COLO829 (cell line): ENCODE results near the gene PPHLN1.
"Not testable (repeated sequence)": the region's sequence is repeated elsewhere in the genome, so short reads cannot be mapped to it uniquely, and the experiment has no call there.

Experiments
- DNase-seq: peaks from one replicate; pipeline ENCODE4 v3.0.0; 2012; ENCODE audit warnings: low spot score

Gene PPHLN1

DNA sequence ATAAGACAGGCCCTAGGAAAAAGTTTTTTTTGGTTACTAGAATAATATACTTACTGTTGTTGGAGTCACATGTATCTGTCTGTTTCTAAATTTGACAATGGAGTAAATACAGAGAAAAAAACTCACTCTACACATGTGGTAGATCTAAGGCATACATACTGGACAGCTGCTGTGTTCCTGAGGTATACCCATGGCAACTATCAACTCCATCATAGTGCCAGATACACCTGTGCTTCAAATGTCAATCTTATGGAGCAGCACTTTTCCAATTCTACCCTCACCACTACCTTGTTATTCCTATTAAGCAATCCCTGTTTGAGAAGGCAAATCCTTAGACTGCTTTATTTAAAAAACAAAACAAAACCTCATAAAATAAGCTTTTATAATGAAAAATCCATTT lies 3.4 kb upstream of the PPHLN1 start:
- no peak for DNase-seq

DNA sequence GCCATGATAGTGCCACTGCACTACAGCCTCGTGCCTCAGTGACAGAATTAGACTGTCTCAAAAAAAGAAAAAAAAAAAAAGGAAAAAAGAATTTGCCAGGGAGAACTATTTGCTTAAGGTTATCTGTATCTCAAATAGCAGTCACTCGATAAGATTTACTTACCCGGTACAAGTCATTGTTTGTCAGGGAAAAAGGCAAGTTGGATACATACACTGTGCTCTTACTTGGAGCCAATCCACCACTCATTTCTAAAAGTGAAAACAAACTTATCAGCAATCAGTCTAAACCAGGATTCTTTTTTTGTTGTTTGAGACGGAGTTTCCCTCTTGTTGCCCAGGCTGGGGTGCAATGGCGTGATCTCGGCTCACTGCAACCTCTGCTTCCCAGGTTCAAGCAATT lies 2.1 kb upstream of the PPHLN1 start:
- no peak for DNase-seq

DNA sequence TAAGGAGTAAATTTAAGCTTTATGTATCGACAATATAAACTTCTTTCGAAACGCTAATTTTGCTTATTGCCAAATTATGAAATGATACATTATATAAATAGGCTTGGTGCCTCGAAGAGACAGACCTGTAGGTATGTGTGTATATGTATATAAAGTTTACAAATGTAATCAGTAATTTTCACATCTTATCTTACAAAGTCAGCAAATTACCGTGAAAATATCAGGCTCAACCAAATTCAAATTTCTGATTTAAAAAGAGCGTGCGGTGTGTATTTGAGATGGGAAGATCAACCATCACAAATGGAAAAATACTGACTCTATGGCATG lies 678 bp upstream of the PPHLN1 start:
- no peak for DNase-seq

DNA sequence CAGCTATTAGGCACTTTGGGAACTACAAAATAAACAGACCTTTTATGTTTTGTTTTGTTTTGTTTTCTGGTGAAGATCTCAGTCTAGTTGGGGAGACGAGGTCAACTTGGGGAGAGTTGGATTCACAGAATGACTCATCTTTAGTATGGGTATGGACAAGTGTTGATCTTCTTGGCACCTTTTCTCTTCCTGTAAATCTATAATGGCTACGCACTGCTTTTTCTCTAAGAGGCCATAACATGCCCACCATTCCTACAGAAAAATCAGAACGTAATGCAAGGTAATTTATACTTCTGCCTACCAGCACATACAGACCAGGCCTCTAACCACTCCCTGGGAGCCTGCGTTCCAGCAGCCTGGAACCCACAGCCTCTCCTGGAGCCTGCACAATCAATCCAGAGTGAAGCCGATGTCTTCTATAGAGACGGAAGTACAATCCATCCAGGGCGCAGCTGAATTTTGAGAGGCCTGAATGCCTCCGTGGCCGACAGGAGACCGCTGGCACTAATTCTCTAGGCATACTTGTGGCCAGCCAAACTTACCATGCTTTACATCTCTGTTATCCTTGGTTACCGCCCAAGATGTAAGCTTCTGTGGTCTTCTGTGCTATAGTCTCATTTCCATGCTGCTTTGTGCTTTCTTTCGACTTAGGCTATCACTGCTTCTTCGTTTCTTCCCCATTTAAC lies 717 bp downstream of the PPHLN1 start:
- DNase-seq = no peak

DNA sequence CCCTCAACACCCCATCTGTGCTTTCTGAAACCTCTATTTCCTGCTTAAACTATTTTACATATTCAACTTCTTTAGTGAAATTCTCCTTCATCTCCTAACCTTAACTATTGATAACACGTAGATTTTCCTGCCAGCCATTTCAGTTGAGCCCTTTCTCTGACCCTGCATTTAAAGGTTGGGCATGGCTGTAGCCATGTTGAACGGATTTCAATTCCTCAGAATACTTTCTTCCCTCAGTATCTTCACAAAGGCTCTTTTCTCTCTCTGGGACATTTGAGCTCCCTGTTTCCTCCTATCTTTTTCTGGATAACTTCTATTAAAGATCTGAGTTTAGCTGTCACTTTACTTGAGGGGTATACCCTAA lies 1.2 kb downstream of the PPHLN1 start:
- DNase-seq = no peak

DNA sequence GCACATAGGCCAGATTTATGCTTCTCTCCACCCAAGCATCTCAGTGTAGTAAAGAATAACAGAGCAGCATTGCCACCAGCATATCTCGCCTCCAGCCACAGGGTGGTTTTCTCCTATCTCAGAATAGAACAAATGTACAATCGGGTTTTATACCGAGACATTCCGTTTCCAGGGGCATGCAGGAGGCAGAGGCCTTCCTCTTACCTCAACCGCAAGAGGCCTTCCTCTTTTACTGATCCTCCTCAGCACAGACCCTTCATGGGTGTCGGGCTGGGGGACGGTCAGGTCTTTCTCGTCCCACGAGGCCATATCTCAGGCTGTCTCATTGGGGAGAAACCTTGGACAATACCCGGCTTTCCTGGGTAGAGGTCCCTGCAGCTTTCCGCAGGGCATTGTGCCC lies 4.1 kb downstream of the PPHLN1 start:
- DNase-seq = not testable (repeated sequence)

DNA sequence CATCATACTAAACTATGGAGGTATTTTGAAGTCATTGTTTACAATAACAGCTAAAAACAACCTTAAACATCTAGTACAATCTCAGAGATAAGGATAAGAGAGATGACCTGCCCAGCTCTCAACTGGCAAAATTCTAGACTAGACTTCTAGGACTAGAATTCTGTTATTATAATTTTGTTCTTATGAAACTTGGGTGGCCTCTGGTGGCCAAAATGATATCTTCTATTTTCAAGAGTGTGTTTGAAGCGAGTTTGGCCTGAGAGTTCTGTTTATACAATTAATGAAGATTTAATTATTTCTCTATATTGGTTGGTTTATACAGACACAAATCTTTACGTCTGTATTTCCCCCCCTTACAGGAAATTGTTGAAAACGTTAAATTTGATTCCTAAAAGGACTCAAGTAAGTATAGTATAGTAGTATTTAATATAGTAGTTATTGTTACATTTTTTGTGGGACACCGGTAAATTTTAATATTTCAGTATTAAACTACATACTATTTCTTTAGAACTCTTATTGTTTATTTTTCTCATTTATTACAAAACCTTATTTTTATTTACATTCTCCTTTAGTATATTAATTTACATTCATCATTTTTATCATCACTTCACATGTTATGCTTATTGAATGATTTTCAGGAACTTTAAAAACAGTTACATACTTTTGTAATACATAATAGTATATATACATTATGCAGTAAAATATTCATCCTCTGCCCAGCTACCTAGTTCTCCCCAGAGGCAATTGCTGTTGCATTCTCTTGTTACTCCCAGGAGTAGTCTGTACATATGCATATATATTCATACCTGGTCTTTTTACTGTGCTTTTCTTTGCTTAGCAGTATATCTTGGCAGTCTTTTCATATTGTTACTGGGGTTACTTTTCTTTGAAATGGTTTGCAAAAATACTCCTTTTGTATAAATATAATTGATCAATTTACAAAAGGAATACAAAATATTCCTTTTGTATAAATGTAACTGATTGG lies 6.6 kb downstream of the PPHLN1 start:
- peak; percentile 56 for DNase-seq

DNA sequence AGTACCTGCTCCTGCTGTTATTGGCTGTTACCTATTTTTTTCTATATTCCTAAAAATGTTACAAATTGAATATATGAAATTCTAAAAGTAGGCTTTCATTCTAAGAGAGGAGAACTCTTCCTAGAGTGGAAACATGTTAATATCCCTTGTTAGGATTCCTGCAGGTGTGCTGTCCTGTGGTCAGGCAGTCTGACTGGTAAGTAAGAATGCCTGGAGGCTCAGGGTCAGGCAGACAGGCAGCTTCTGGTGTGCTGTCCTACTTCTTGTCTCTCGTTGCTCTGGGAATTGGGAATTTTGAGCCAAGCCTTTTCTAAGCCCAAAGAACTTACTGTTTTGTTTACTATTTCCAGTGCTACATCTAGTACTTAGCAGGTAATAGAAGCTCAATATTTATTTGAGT lies 10.3 kb downstream of the PPHLN1 start:
- DNase-seq = no peak

DNA sequence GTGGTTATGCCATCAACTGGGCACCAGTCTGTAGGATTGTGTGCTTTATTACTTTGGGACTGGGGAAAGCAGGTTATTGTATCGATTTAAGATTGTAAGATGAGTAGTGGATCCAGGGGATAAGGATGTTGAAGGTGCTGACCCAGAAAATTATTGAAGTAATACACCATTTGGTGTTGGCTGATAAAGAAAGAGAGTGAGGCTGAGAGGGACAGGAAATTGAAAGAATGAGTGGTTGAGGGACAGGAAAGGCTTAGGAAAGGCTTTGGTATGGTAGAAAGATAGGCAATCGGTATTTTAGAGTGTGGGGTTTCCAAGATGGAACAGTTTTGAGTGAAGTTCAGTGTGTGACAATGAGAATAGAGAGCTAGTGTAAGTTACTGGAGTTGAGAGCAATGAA lies 12.3 kb downstream of the PPHLN1 start:
- no peak for DNase-seq

DNA sequence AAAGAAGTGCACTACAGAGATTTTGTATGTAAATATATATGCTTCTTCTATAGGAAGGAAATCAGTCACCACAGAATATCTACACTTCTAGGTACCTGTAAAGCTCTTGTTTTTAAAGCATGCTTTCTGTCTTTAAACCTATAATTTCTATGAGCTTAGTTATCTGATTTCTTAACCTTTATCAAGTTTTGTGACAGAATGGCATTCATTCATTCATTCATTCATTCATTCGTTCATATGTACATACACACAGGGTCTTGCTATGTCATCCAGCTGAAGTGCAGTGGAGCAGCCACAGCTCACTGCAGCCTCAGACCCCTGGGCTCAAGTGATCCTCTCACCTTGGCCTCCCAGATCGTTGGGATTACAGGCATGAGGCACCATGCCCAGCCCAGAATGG lies 16.1 kb downstream of the PPHLN1 start:
- DNase-seq = no peak

DNA sequence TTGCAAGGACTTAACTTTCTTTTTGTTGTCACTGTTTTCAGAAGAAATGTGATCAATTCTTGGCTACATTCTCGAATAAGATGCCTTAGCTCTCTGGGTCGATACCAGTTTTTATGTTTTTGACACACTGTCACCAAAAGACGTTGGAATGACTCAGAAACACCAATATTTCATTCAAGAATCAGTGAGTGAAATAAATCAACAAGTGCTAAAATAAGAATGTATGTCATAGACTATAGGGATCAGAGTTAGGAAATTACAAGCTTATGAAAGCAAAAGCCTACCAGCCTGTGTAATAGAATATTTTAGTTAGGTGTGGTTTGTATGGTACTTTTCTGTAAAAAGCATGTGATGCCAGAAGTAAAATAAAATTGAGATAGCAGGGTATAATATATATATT lies 17.8 kb downstream of the PPHLN1 start:
- DNase-seq = no peak

DNA sequence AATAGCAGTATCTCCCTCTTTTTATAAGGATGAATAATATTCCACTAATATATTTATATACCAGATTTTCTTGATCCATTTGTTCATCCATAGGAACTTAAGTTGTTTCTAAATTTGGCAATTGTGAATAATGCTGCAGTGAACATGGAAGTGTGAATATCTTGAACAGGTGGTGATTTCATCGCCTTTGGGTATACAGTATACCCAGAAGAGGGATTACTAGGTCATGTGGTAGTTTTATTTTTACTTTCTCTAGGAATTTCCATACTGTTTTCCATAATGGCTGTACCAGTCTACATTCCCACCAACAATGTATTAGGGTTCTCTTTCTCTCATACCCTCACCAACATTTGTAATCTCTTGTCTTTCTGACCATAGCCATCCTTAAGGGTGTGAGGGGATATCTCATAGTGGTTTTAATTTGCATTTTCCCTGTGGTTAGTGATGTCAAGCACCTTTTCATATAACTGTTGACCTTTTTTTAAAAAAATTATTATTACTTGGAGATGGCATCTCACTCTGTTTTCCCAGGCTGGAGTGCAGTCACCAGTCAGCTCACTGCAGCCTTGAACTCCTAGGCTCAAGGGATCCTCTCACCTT lies 20.5 kb downstream of the PPHLN1 start:
- DNase-seq = no peak

DNA sequence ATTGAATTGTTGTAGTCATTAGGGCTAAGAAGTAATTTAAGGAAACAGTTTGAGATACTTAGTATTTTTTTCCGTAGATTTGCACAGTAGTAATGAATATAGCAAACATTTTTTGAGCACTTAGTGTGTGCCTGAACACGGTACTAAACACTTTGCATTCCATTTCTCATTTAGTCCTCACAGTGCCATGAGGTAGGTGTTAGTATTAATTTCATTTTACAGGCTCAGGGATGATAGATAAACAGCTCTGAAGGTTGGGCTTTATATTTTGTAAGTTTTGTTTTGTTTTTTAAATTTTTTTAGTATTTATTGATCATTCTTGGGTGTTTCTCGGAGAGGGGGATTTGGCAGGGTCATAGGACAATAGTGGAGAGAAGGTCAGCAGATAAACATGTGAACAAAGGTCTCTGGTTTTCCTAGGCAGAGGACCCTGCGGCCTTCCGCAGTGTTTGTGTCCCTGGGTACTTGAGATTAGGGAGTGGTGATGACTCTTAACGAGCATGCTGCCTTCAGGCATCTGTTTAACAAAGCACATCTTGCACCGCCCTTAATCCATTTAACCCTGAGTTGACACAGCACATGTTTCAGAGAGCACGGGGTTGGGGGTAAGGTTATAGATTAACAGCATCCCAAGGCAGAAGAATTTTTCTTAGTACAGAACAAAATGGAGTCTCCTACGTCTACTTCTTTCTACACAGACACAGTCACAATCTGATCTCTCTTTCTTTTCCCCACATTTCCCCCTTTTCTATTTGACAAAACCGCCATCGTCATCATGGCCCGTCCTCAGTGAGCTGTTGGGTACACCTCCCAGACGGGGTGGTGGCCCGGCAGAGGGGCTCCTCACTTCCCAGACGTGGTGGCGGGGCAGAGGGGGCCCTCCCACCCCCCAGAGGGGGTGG lies 23.4 kb downstream of the PPHLN1 start:
- not testable (repeated sequence) for DNase-seq

DNA sequence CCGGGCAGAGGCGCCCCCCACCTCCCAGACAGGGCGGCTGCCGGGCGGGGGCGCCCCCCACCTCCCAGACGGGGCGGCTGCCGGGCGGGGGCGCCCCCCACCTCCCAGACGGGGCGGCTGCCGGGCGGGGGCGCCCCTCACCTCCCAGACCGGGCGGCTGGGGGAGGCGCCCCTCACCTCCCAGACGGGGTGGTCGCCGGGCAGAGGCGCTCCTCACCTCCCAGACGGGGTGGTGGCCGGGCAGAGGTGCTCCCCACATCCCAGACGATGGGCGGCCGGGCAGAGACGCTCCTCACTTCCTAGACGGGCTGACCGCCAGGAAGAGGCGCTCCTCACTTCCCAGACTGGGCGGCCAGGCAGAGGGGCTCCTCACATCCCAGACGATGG lies 24.0 kb downstream of the PPHLN1 start:
- not testable (repeated sequence) for DNase-seq

DNA sequence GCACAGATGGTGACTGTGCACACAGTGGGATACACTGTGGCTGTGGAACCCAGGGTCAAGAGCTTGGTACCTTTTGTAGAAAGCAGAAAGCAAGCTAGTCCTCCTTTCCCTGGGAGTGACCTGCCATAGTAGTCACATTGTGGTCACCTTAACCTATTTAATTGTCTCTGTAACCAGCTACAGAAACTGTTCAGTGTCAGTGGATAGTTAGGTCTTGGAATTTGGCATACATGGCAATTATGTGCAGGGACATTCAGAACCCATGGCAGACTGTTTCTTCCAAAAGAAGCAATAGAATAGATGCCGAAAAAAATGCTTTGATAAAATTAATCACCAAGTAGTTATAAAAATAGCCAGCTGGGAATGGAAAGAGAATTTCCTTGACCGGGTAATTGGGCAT lies 30.4 kb downstream of the PPHLN1 start:
- DNase-seq = no peak

DNA sequence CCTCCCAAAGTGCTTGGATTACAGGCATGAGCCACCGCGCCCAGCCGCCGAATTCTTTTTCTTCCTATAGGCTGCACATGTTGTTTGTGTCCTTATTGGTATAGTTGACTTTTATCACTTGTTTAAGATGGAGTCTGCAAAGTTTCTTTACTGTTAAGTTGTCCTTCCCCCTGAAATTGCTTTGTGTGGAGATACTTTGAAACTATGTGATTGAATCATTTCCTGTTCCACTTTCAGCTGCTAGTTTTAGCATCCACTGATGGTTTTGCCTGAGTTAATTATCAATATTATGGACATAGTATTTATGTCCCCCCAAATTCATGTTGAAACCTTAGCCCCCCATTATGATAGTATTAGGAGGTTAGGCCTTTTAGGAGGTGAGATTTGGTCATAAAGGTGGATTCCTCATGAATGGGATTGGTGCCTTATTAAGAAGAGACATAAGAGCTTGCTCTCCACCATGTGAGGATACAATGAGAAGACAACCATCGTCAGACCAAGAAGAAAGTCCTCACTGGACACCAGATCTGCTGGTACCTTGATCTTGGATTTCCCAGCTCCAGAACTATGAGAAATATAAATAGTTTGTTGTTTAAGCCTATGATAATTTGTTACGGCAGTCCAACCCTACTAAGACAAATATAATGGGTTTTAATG lies 34.9 kb downstream of the PPHLN1 start:
- no peak for DNase-seq

DNA sequence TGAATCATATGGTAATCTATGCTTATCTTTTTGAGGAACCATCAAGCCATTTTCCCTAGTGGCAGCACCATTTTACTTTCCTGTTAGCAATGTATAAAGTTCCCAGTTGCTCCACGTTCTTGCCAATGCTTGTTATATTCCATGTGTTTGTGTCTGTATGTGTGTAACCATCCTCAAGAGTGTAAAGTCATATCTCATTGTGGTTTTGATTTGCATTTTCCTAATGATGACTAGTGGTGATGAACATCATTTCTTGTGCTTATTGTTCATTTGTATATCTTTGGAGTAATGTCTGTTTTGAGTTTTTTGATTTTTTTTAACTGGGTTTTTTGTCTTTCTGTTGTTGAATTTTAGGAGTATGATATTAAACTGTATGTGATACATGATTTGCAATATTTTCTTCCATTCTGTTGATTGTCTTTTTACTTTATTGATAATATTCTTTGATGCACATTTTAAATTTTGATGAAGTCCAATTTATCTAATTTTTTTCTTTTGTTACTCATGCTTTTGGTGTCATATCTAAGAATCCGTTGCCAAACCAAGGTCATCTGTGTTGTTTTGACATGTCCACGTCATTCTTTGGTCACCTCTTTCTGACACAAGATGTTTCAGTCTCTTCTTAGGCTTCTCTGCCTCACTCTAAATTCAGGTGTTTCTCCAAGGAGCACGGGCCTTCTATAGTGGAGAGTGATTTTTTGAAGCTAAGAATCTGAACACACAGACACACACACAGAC lies 36.1 kb downstream of the PPHLN1 start:
- DNase-seq = no peak

DNA sequence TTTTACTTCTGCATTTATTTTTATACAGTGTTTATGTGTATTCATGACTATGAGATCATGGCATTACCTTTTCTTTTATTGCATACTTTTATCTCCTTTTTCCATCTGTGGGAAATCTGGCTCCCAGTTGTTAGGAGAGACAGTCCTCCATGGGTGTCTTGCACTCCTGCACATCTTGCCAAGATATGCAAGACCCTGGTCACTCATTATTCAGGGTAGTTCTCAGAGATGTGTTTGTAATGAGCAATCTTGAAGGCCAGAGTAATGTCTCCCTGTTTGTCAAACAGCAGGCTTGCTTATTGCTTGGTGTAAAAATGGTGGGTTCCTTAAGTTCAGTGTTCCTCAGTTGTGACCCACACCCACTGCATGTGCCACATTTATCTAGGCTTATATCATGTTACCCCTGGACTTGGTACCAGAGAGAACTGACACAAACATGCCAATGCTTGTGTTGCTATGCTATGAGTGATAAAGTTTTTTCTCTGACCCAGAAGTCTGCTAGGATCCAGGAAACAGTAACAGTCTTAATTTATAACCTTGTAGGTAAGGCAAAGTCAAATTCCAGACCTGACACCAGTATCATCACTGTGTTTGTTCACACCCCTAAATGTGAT lies 36.8 kb downstream of the PPHLN1 start:
- DNase-seq = no peak

DNA sequence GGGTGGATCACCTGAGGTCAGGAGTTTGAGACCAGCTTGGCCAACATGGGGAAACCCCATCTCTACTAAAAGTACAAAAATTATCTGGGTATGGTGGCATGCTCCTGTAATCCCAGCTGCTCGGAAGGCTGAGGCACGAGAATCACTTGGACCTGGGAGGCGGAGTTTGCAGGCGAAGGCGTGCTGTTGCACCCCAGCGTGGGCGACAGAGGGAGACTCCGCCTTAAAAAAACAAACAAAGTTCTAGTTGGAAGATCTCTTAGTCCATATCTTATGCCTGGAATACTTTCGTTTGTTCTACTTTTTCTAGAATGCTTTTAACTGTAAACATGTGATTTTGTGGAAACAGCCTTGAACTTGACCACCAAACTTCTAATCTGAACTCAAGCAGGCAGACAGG lies 38.7 kb downstream of the PPHLN1 start:
- DNase-seq = no peak

DNA sequence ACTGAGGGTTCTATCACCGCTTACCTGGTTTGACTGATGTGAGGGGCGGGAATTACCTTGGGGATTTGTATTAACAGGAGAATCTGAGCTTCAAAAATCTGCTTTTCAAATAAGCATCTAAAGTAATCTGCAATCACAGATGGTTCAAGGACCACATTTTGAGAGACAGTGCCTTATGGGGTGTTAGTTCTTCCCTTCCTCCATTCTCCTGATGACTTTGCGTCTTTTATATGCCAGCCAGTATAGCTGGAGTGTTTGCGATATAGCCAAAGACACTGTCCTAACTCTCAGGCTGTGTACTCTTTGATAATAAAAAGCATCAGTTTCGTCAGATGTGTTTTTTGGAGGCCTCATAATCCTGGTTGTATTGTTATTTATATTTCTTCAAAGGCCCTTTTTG lies 39.5 kb downstream of the PPHLN1 start:
- no peak for DNase-seq

DNA sequence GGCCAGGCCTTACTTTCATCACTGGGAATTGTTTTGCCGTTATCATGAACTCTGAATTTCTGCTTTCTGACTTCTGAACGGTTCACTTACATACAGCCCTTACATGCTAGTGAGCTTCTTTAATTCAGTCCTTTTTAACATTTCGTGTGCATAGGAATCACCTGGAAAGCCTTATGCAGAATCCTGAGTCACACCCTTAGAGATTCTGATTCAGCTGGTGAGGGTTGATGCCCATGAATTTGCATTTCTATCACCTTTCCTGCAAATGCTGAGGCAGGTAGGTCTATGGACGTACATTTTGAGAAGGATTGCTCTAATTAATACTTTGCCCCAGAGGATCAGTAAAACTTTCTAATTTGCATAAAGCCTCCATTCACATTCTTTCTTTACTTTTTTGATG lies 44.0 kb downstream of the PPHLN1 start:
- no peak for DNase-seq
